HPDE6-E6E7 (cell line): ENCODE data around the gene MAP3K19.
"Not testable (repeated sequence)": the region's sequence is repeated elsewhere in the genome, so short reads cannot be mapped to it uniquely, and the experiment has no call there.

Source experiments
- DNase-seq: peaks from one replicate; pipeline ENCODE4 v3.0.0; 2011; ENCODE audit warnings: missing footprints; ENCODE audit errors: extremely low spot score

The MAP3K19 gene

GRCh38 chr2:135047300-135047699 lies at the start of gene MAP3K19:
TSS of gene MAP3K19 (minus strand) at chr2:135047447. CDS start at chr2:135024647, 22,800 bp downstream.
- DNase-seq = no peak

- DNase-seq = no peak
These were observed 49.6 kb upstream of the MAP3K19 start for GRCh38 chr2:135096665-135097446.

- no peak for DNase-seq
These were observed 48.3 kb upstream of the MAP3K19 start for GRCh38 chr2:135095591-135095990.

- DNase-seq = no peak
These were observed 47.3 kb upstream of the MAP3K19 start for GRCh38 chr2:135094508-135094907.

- DNase-seq = no peak
These were observed 46.6 kb upstream of the MAP3K19 start for GRCh38 chr2:135093670-135094330.

- DNase-seq = no peak
These were observed 45.9 kb upstream of the MAP3K19 start for GRCh38 chr2:135093193-135093592.

GRCh38 chr2:135091681-135092080 lies 44.4 kb upstream of the MAP3K19 start:
- no peak for DNase-seq

- not testable (repeated sequence) for DNase-seq
These were observed 42.4 kb upstream of the MAP3K19 start for GRCh38 chr2:135089597-135089996.

GRCh38 chr2:135086222-135086621 lies 39.0 kb upstream of the MAP3K19 start:
- no peak for DNase-seq

GRCh38 chr2:135078417-135078816 lies 31.2 kb upstream of the MAP3K19 start:
- no peak for DNase-seq

GRCh38 chr2:135076556-135076955 lies 29.3 kb upstream of the MAP3K19 start:
- no peak for DNase-seq

GRCh38 chr2:135074216-135074615 lies 27.0 kb upstream of the MAP3K19 start:
- no peak for DNase-seq

- no peak for DNase-seq
These were observed 25.1 kb upstream of the MAP3K19 start for GRCh38 chr2:135072125-135072997.

- DNase-seq = no peak
These were observed 19.5 kb upstream of the MAP3K19 start for GRCh38 chr2:135066710-135067109.

GRCh38 chr2:135064149-135064548 lies 16.9 kb upstream of the MAP3K19 start:
- DNase-seq = no peak

- no peak for DNase-seq
These were observed 16.0 kb upstream of the MAP3K19 start for GRCh38 chr2:135063210-135063609.

GRCh38 chr2:135059577-135059976 lies 12.3 kb upstream of the MAP3K19 start:
- no peak for DNase-seq

- DNase-seq = no peak
These were observed 9.5 kb upstream of the MAP3K19 start for GRCh38 chr2:135056790-135057189.

GRCh38 chr2:135055182-135055786 lies 8.0 kb upstream of the MAP3K19 start:
- DNase-seq = no peak

GRCh38 chr2:135052997-135053474 lies 5.8 kb upstream of the MAP3K19 start:
- DNase-seq = no peak

GRCh38 chr2:135052042-135052876 lies 5.0 kb upstream of the MAP3K19 start, which contains the start of gene RAB3GAP1:
TSS of gene RAB3GAP1 (plus strand) at chr2:135052292. CDS start at chr2:135052308, 16 bp downstream.
- DNase-seq = peak; percentile 89
